H1 (cell line): ENCODE measurements around the gene DAGLA.

ENCODE experiments used
- ATF3 ChIP-seq: IDR thresholded peaks from 2 replicates; pipeline ENCODE4 v1.6.1; 2011; ENCODE audit warnings: low read depth, mild to moderate bottlenecking, low read length; ENCODE audit not compliant: insufficient read depth
- CTCF ChIP-seq, 3 experiments: IDR thresholded peaks; 1 replicate in 2 of 3; 2 replicates in 1 of 3; pipeline versions ENCODE4 v1.5.1 to v1.6.1; 2011; ENCODE audit warnings: low read length in 3 of 3, mild to moderate bottlenecking in 3 of 3, inconsistent platforms in 2 of 3, low read depth in 1 of 3, moderate library complexity in 1 of 3; ENCODE audit not compliant: insufficient read depth in 1 of 3; ENCODE audit errors: control extremely low read depth in 1 of 3
- EP300 ChIP-seq, 2 experiments: IDR thresholded peaks; 1 replicate in 1 of 2; 2 replicates in 1 of 2; pipeline ENCODE4 v1.6.1; 2011 to 2012; ENCODE audit warnings: low read depth in 2 of 2, low read length in 2 of 2, mild to moderate bottlenecking in 2 of 2, borderline replicate concordance in 1 of 2, inconsistent platforms in 1 of 2, moderate library complexity in 1 of 2
- EZH2 ChIP-seq: fragments of 200-600 bp; sonication (generic); IDR thresholded peaks from 2 replicates; pipeline ENCODE4 v1.7.1; 2012; ENCODE audit warnings: low read depth, mild to moderate bottlenecking, moderate library complexity, low read length, inconsistent platforms; ENCODE audit not compliant: severe bottlenecking
- HDAC2 ChIP-seq, 2 experiments: fragments of 300-600 bp in 1 of 2; sonication (generic) in 1 of 2; IDR thresholded peaks; 2 replicates each; pipeline ENCODE4 v1.6.1; 2011 to 2012; ENCODE audit warnings: low read depth in 2 of 2, low read length in 2 of 2, mild to moderate bottlenecking in 2 of 2, moderate library complexity in 2 of 2, borderline replicate concordance in 1 of 2, inconsistent platforms in 1 of 2
- JUN ChIP-seq: IDR thresholded peaks from 2 replicates; pipeline ENCODE4 v1.6.1; 2011; ENCODE audit warnings: low read depth, mild to moderate bottlenecking, improper control_type of control experiment, low read length
- POLR2A ChIP-seq, 2 experiments: IDR thresholded peaks; 1 replicate in 1 of 2; 2 replicates in 1 of 2; pipeline ENCODE4 v1.6.1; 2011; ENCODE audit warnings: low read depth in 2 of 2, low read length in 2 of 2, mild to moderate bottlenecking in 2 of 2; ENCODE audit errors: control extremely low read depth in 1 of 2
- POLR2AphosphoS5 ChIP-seq: IDR thresholded peaks from 2 replicates; pipeline ENCODE4 v1.6.1; 2011; ENCODE audit warnings: low read depth, low read length
- RBBP5 ChIP-seq: IDR thresholded peaks from 2 replicates; pipeline ENCODE4 v1.7.1; 2012; ENCODE audit warnings: low read depth, mild to moderate bottlenecking, inconsistent platforms, low read length, moderate library complexity, borderline replicate concordance
- SIN3A ChIP-seq, 2 experiments: IDR thresholded peaks in 1 of 2; conservative IDR thresholded peaks in 1 of 2; 2 replicates each; pipeline ENCODE4 v1.6.1; 2011 to 2012; ENCODE audit warnings: low read length in 2 of 2, improper control_type of control experiment in 1 of 2, low read depth in 1 of 2, mild to moderate bottlenecking in 1 of 2
- SIRT6 ChIP-seq: IDR thresholded peaks from one replicate; pipeline ENCODE4 v1.7.1; 2012; ENCODE audit warnings: low read length, inconsistent platforms
- TEAD4 ChIP-seq: IDR thresholded peaks from 2 replicates; pipeline ENCODE4 v1.6.1; 2012; ENCODE audit warnings: low read depth, low read length, inconsistent platforms, mixed read lengths
- USF2 ChIP-seq: IDR thresholded peaks from 2 replicates; pipeline ENCODE4 v1.6.1; 2011; ENCODE audit warnings: low read length, improper control_type of control experiment
- YY1 ChIP-seq: IDR thresholded peaks from 2 replicates; pipeline ENCODE4 v1.6.1; 2011; ENCODE audit warnings: low read depth, mild to moderate bottlenecking, low read length

- TF ChIP-seq CTCF (IDR thresholded peaks at IDR 0.05; ENCODE audit: control extremely low read depth in 1 of 3, insufficient read depth in 1 of 3, low read depth in 1 of 3, low read length in 3 of 3) = no peak
- TF ChIP-seq USF2 = no peak
- TF ChIP-seq HDAC2 (IDR thresholded peaks at IDR 0.05; ENCODE audit: borderline replicate concordance in 1 of 2, low read depth in 2 of 2, low read length in 2 of 2) = no peak
- TF ChIP-seq POLR2A (IDR thresholded peaks at IDR 0.05; ENCODE audit: control extremely low read depth in 1 of 2, low read depth in 2 of 2, low read length in 2 of 2) = no peak
- no peak for TF ChIP-seq TEAD4
- no peak for TF ChIP-seq EP300 (IDR thresholded peaks at IDR 0.05; ENCODE audit: borderline replicate concordance in 1 of 2, low read depth in 2 of 2, low read length in 2 of 2)
- TF ChIP-seq POLR2AphosphoS5 = no peak
- TF ChIP-seq SIRT6 = no peak
- no peak for TF ChIP-seq EZH2
- no peak for TF ChIP-seq RBBP5
- no peak for TF ChIP-seq YY1
- no peak for TF ChIP-seq SIN3A (conservative IDR thresholded peaks at IDR 0.05 in 1 of 2, IDR thresholded peaks at IDR 0.05 in 1 of 2; ENCODE audit: low read depth in 1 of 2, low read length in 2 of 2)
- no peak for TF ChIP-seq ATF3
- no peak for TF ChIP-seq JUN
Observed at GRCh38 chr11:61749591-61750217, 69.5 kb downstream of the DAGLA start.
